ENCODE results near the gene SCD5. TPM values are rescaled to one million over a fixed set of nuclear protein-coding genes. Genes with fewer than 3 reads are reported as not detected.

The SCD5 gene
- total RNA-seq, 2 experiments from 2014 or later: 6.2 to 6.9 TPM

DNA sequence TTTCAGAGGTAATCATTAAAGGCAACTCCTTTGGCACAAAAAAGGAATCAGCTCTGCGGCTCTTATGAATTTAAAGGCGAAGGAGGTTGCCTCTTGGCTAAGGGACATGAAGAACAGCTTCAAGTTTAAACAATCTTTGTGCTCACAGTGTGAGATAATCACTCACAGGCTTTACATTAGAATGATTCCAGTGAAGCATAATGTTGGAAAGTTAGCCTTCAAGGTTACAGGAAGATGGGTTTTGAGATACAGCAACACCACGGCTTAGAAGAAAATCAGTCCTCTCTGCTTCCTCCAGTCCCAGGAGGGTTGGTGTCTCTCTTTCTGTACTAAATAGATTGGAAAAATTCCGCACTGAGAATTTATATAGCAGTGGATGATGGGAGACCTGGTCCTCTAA lies 11.6 kb upstream of the SCD5 start:
- Mint-ChIP-seq H3K27me3 (peaks cover 3% of the 10 kb centered on the region), H3K27ac (no peak overlapping the region), H3K4me3 (no peak overlapping the region), H3K9me3 (peaks cover 3% of the 10 kb centered on the region), H3K36me3 (peaks cover 1% of the 10 kb centered on the region), H3K4me1 (peaks cover 2% of the 10 kb centered on the region)
- POLR2A ChIA-PET: no interaction called here
- no peak for DNase-seq
- ATAC-seq (ENCODE audit: low read depth): no peak

DNA sequence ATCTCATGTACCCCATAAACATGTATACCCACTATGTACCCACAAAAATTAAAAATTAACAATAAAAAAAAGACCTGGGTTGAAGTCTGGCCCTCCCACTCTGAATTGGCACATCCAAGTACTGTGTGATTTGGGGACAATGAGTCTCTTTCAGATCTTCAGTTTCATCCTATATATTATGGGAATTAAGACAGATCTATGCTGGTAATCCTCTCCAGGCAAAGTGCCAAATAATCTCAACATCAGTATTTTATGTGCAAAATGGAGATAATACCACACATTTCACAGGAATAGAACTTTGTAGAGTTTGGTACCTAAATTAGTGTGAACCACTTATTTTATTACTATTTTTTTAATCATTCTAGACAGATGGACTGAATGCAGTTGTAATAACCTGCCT lies 11.0 kb upstream of the SCD5 start:
- no peak for DNase-seq
- Mint-ChIP-seq H3K4me1 (peaks cover 2% of the 10 kb centered on the region), H3K27ac (no peak overlapping the region), H3K36me3 (no peaks in the 10 kb centered on the region), H3K4me3 (no peak overlapping the region), H3K27me3 (peaks cover 3% of the 10 kb centered on the region), H3K9me3 (peaks cover 3% of the 10 kb centered on the region)
- POLR2A ChIA-PET: no interaction called here
- ATAC-seq (ENCODE audit: low read depth): no peak

DNA sequence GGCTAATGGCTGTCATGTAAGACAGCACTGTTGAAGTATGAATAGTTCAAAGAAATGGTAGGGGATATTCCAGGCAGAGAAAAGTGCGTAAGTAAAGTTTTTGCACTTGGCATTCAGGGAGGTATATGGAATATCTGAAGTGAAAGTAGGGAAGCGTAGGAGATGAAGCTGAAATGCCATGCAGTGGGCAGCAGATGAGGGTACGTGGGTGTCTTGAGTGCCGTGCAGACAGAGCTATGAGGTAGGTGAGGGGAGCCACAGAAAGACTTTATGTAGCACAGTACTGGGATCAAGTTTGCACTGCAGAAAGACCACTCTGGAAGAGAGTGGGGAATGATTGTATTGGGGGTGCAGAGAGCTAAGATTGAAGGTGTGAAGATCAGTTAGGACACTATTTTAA lies 5.2 kb upstream of the SCD5 start:
- no peak for ATAC-seq (ENCODE audit: low read depth)
- no peak overlapping the region for H3K4me3 Mint-ChIP-seq
- DNase-seq: no peak
- POLR2A ChIA-PET: no interaction called here
- H3K4me1 Mint-ChIP-seq: peaks cover 9% of the 10 kb centered on the region
- H3K27me3 Mint-ChIP-seq: peaks cover 34% of the 10 kb centered on the region
- H3K27ac Mint-ChIP-seq: no peak overlapping the region
- peaks cover 2% of the 10 kb centered on the region for H3K9me3 Mint-ChIP-seq
- no peaks in the 10 kb centered on the region for H3K36me3 Mint-ChIP-seq

DNA sequence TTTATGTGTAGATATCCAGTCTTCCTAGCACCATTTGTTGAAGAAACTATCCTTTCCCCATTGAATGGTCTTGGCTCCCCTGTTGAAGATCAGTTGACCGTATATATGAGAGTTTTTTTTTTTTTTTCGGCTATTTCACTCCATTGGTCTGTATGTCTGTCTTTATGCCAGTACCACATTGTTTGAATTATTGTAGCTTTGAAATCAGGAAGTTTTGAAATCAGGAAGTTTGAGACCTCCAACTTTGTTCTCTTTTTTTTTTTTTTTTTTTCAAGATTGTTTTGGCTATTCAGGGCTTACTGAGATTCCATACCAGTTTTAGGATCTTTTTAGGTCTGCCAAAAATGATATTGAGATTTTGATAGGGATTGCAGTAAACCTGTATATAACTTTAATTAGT lies 4.3 kb upstream of the SCD5 start:
- Mint-ChIP-seq H3K4me3 (no peak overlapping the region), H3K27ac (no peak overlapping the region), H3K9me3 (no peaks in the 10 kb centered on the region), H3K36me3 (no peaks in the 10 kb centered on the region), H3K4me1 (peaks cover 9% of the 10 kb centered on the region), H3K27me3 (peaks cover 34% of the 10 kb centered on the region)
- POLR2A ChIA-PET: no interaction called here
- ATAC-seq (ENCODE audit: low read depth): no peak
- no peak for DNase-seq

DNA sequence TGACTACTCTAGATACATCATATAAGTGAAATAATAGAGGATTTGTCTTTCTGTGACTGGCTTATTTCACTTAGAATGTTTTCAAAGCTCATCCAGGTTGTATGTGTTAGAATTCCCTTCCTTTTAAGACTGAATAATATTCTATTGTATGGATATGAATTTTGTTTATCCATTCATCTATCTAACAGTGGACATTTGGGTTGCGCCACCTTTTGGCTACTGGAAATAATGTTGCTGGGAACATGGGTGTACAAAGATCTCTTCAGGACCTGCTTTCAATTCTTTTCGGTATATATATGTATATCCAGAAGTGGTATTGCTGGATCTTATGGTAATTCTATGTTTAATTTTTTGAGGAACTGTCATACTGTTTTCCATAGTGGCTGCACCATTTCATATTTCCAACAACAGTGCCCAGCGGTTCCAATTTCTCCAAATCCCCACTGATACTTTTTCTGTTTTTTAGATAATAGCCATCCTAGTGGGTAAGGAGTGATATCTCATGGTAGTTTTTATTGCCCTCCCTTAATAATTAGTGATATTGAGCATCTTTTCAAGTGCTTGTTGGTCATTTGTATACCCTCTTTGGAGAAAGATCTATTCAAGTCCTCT lies 3.4 kb upstream of the SCD5 start:
- H3K4me3 Mint-ChIP-seq: no peak overlapping the region
- H3K4me1 Mint-ChIP-seq: peaks cover 14% of the 10 kb centered on the region
- peaks cover 39% of the 10 kb centered on the region for H3K27me3 Mint-ChIP-seq
- no peaks in the 10 kb centered on the region for H3K9me3 Mint-ChIP-seq
- no peak for ATAC-seq (ENCODE audit: low read depth)
- DNase-seq: no peak
- no peaks in the 10 kb centered on the region for H3K36me3 Mint-ChIP-seq
- POLR2A ChIA-PET: no interaction called here
- H3K27ac Mint-ChIP-seq: no peak overlapping the region

DNA sequence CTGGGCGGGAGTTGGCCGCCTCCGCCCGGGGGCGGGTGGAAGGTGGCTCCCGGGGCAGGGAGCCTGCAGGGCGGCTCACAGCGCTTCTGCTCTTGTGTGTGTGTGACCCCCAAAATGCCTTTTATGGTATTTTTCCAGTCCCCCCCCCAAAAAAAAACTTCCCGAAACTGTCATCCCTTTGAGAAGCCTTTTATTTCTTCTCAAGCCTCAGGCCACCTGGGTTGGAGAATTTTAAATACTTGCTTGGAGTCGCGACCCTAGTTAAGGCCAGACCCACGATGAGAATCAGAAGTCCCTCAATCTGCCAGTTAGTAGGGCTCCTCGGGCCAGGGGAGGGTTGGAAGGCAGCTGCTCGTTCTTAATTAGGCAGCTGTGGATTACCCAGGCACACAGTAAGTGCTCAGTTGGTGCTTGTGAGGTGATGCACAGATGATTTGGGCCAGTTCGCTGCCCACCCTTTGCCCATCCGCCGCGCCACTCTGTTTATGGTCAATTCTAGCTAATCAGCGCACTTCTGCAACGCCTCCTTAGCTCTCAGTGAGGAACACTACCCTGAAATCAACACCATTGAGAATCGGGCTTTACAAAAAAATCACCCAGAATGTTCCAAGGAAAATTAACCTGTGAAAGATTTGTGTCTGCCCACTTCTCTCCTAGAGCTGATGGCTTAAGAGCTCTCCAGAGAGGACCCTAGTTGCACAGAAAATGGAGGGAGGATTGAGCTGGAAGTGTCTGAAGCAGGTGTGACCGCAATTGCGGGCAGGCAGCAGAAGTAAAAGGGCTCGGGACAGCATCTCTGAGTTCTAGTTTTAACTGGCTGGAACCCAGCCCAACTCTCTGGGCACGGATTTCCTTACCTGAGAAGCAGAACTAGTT lies 648 bp upstream of the SCD5 start:
- peaks cover 18% of the 10 kb centered on the region for H3K4me1 Mint-ChIP-seq

DNA sequence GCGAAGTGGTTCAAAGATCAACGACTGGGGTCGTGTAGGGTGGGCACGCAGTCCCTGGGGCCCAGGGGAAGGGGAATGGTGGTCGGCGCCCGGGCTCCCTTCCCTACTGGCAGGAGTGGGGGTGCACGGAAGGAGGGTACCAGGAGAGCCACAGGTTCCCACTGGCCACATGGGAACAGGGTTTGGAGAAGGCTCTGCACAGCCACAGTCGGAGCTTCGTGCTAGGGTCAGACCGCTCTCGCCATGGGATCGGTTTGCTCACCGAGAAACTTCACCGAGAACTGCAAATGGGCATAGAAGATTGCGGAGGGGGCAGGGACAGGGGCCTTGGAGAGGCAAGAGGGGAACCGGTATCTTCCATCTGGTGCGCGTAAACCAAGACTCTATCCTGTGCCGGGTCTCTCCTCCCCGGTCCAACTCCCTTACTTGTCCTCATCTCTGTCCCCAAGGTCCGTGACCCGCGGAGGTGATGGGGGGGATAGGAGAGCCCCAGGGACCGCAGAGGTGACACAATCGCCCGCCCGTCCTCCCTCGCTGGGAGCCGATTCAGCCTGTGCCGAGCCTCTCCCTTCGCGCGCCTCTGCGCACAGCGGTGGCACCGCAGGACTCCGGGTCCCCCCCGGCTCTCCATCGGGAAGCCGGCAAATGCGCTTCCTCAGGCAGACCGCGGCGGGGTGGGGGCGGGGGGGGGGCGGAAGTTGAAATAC lies 1.0 kb downstream of the SCD5 start:
- DNase-seq (peak; percentile 52), ATAC-seq (ENCODE audit: low read depth) (no peak)
- Mint-ChIP-seq H3K4me3 (peak overlapping the region; percentile 78), H3K4me1 (peaks cover 18% of the 10 kb centered on the region), H3K27ac (no peak overlapping the region), H3K27me3 (peaks cover 53% of the 10 kb centered on the region), H3K9me3 (no peaks in the 10 kb centered on the region), H3K36me3 (peaks cover 4% of the 10 kb centered on the region)
- POLR2A ChIA-PET: no interaction called here

More for the DNA sequence above, 648 bp upstream of the SCD5 start:
- ATAC-seq (ENCODE audit: low read depth): peak; percentile 32
- H3K9me3 Mint-ChIP-seq: no peaks in the 10 kb centered on the region
- H3K36me3 Mint-ChIP-seq: peaks cover 4% of the 10 kb centered on the region
- POLR2A ChIA-PET: interaction anchor here (0.8 to 1.4 kb wide), 4 partner anchors 13 to 686 kb away, joined by 3 to 7 read pairs (median 4); partner anchors contain the start of genes ABRAXAS1 and THAP9
- peak; percentile 39 for DNase-seq
- peaks cover 58% of the 10 kb centered on the region for H3K27me3 Mint-ChIP-seq
- H3K27ac Mint-ChIP-seq: no peak overlapping the region
- H3K4me3 Mint-ChIP-seq: peak overlapping the region; percentile 82

DNA sequence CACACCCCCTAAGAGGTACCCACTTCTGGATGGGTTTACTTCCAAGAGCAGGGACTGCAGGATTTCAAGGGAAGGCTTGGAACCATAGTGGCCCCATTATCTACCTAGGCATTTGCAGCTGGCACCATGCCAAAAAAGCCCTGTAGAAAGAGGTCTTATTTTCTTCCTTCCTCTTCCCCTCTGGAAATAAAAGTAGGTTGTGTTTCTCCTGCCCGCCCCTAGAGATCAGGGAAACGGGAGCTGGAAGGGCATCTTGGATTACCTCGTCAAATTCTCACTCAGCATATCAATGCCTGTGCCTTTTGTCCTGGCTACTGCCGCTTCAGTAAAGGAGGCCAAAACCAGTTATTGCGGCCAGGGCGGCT lies 1.6 kb downstream of the SCD5 start:
- peak overlapping the region; percentile 78 for H3K4me3 Mint-ChIP-seq
- DNase-seq (no peak), ATAC-seq (ENCODE audit: low read depth) (no peak)
- no peaks in the 10 kb centered on the region for H3K9me3 Mint-ChIP-seq
- H3K36me3 Mint-ChIP-seq: peaks cover 4% of the 10 kb centered on the region
- H3K4me1 Mint-ChIP-seq: peaks cover 18% of the 10 kb centered on the region
- POLR2A ChIA-PET: no interaction called here
- H3K27ac Mint-ChIP-seq: no peak overlapping the region
- H3K27me3 Mint-ChIP-seq: peaks cover 47% of the 10 kb centered on the region

DNA sequence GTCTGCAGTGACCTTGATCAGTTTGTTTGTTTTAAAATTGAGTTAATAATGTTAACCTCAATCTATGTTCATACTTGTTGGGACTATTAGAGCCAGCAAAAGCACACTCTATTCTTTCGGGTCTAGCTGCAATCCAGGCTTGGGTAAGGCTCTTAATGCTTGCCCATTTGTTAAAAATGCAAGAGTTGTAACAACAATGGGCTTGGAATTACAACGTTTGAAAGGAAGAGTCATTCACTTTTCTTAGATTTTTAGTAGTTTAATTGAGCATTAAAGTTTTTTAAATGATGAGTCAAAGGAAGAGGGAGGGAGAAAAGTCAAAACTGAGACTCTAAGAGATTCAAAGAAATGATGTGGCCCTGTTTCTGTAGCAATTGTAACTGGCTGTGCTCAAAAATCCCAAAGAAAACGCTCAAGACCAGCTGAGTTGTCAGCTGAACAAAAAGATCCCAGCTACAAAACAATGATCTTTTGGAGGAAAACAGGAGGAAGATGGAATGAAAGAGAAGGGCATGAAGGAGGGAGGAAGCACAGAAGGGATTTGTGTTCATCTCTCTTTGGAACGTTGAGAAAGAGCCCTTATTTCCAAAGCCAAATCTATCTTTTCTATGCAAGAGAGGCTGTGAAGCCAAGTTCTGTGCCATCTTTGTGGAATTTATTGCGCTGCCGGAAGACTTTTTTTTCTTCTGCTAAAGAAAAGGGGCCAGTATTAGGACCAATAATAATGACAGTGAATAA lies 5.5 kb downstream of the SCD5 start:
- Mint-ChIP-seq H3K4me3 (no peak overlapping the region), H3K4me1 (peaks cover 10% of the 10 kb centered on the region), H3K27ac (no peak overlapping the region), H3K36me3 (peaks cover 4% of the 10 kb centered on the region), H3K27me3 (peaks cover 29% of the 10 kb centered on the region), H3K9me3 (no peaks in the 10 kb centered on the region)
- ATAC-seq (ENCODE audit: low read depth) (no peak), DNase-seq (no peak)
- POLR2A ChIA-PET: no interaction called here

DNA sequence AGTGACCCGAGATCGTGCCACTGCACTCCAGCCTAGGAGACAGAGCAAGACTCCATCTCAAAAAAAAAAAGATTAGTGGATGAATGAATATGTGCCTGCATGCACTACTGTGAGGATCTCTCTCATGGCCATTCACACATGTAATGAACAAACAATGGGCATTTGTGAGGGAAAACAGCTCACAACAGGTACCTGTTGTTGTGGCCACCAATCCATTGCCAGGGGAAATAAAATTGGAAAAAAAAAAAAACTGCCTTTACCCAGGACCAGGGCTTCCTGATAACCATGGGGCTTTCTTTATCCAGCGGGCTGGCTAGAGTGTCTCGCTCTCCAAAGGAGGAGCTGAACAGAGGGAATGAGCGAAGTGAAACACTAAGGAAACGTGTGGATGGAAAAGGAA lies 7.4 kb downstream of the SCD5 start:
- H3K27me3 Mint-ChIP-seq: peaks cover 15% of the 10 kb centered on the region
- peaks cover 2% of the 10 kb centered on the region for H3K4me1 Mint-ChIP-seq
- DNase-seq: no peak
- POLR2A ChIA-PET: no interaction called here
- no peak overlapping the region for H3K27ac Mint-ChIP-seq
- no peaks in the 10 kb centered on the region for H3K9me3 Mint-ChIP-seq
- H3K4me3 Mint-ChIP-seq: no peak overlapping the region
- H3K36me3 Mint-ChIP-seq: peaks cover 2% of the 10 kb centered on the region
- ATAC-seq (ENCODE audit: low read depth): no peak

DNA sequence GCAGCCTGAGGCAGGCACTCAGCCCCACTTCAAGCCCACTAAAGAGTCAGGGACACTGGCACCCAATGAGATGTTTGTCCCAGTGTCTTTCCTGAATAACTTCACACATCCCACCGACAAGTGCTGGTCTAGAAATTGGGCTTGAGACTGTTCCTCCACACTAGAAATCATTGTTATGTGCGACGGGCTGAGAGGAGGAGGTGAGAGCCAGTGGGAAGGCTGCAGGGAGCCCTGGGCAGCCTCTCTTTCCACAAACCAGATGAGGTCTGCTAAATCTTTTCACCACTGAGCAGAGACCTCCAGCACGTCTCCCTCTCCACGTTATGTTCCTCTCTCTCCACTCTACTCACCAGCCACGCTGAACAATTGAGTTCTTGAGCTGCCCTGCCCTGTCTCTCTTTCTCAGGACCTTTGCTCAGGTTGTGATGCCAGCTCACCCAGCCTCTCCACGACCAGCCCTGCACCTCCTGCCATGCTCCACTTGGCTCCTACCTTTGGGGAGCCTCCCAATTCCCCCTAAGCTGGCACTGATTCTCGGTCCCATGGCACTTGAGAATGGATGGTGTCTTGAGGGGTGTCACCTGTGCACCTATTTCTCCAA lies 8.4 kb downstream of the SCD5 start:
- POLR2A ChIA-PET: no interaction called here
- no peak overlapping the region for H3K27ac Mint-ChIP-seq

DNA sequence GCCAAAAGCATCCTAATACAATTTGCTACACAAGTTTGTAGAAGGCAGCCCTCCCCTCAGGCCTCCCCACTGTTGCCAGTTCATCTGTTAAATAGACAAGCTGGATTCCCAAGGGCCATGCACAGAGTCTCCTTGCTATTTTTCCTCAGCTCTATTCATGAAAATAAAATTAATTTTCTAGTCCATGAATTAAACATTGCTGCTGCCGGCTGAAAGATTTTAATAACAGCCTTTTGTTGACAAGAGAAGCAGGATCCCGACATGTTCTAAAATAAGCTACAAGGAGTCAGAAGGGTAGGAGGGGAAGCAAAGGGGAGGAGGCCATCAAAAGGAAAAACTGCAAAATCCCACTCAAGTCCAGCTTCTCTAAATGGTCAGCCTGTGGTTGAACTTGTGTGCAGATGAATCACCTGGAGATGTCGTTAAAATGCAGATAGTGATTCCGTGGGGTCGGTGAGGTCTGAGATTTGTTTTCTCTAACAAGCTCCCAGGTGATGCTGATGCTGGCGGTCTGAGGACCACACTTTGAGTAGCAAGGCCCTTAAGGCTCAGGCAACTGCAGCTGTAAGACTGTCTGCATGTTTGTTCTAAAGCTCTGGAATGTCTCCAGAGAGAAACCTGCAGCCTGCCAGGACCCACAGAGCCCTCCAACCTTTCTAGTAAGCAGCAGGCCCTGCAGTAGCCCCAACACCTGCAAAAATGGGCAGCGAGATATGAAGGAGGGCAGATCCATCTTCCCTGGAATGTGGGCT lies 9.4 kb downstream of the SCD5 start:
- Mint-ChIP-seq H3K27ac (no peak overlapping the region), H3K4me1 (no peaks in the 10 kb centered on the region), H3K27me3 (peaks cover 7% of the 10 kb centered on the region), H3K4me3 (no peak overlapping the region), H3K36me3 (no peaks in the 10 kb centered on the region), H3K9me3 (no peaks in the 10 kb centered on the region)
- DNase-seq (no peak), ATAC-seq (ENCODE audit: low read depth) (no peak)
- POLR2A ChIA-PET: no interaction called here

More for the DNA sequence above, 8.4 kb downstream of the SCD5 start:
- no peaks in the 10 kb centered on the region for H3K9me3 Mint-ChIP-seq
- peaks cover 9% of the 10 kb centered on the region for H3K27me3 Mint-ChIP-seq
- H3K4me1 Mint-ChIP-seq: peaks cover 2% of the 10 kb centered on the region
- no peaks in the 10 kb centered on the region for H3K36me3 Mint-ChIP-seq
- H3K4me3 Mint-ChIP-seq: no peak overlapping the region
- no peak for ATAC-seq (ENCODE audit: low read depth)
- DNase-seq: no peak
